Right kidney (tissue), 1 donor: ENCODE data around the gene DACT2.
"Not testable (repeated sequence)": the region's sequence is repeated elsewhere in the genome, so short reads cannot be mapped to it uniquely, and the experiment has no call there.

Experiments used
- DNase-seq: peaks from one replicate; pipeline ENCODE4 v3.0.0-alpha.2; 2016

DACT2 gene

DNA sequence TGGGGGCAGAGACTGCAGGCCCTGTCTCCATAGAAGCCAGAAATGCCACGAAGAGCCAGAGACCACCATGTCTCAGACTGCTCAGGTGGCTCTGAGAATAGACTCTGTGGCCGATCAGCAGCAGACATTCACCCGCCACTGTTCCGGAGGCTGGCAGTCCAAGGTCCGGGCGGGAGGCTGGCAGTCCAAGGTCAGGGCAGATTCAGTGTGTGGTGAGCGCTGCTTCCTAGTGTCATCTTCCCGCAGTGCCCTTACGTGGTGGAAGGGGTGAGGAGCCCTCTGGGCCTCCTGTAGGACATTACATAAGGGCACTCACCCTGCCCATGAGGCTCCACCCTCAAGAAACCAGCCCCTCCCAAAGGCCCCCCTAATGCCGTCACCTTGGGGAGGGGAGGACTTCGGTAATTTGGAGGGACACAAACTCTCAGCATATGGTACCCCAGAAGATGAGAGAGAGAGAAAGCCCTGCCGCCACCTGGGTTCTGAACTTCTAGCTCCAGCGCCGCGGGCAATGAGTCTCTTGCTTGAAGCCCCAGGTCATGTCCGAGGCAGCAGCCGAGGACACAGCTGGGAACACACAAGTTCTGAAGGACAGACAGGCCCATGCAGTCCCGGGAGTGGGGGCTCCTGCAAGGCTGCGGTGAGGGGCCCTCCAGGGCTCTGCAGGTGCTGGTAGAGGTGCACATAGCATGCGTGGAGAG lies 36.4 kb downstream of the DACT2 start:
- DNase-seq = no peak

DNA sequence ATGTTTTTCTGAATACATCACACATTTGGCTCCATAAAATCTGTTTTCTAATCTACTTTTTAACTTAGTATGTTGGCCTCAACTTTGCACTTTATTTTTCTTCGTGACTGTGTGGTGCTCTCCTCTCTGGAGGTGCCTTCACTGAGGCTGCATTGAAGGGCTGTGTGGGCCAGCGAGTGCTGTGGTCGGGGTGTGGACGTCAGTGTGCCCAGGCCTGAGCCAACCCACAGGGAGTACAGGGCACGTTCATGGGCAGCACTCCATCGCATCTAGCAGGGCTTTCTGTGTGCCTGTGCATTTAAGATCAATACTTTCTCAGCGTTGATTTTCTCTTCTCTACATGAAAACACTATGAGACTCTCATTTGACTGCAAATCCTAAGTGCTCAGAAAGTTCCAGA lies 37.8 kb downstream of the DACT2 start:
- no peak for DNase-seq

DNA sequence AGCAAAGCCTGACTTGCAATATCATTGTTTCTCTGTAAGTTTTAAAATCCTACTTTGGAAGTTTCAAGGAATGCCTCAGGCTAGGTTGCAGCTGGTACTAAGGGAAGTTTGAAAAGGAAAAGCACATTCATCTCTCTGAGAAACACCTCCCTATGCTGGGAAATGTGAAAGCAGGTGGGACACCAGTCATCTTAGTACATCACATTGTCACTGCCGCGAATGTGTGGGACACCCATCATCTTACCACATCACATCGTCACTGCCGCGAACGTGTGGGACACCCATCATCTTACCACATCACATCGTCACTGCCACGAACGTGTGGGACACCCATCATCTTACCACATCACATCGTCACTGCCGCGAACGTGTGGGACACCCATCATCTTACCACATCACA lies 38.3 kb downstream of the DACT2 start:
- DNase-seq = not testable (repeated sequence)

DNA sequence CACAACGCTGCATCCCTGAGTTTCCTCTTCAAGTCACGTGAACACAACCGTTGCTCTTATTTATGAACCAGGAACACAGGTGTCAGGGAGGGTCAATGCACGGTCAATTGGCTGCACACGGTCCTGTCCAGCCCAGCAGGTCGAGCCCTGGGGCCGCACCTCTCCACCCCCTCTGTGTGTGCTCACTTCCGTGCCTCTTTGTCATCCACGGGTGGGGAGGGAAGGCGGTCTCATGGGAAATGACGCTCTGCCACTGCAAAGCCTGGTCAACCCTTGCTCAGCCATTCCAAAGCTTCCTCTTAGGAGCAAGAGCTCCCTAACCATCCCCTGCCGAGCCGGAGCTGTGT lies 38.7 kb downstream of the DACT2 start:
- DNase-seq = no peak

DNA sequence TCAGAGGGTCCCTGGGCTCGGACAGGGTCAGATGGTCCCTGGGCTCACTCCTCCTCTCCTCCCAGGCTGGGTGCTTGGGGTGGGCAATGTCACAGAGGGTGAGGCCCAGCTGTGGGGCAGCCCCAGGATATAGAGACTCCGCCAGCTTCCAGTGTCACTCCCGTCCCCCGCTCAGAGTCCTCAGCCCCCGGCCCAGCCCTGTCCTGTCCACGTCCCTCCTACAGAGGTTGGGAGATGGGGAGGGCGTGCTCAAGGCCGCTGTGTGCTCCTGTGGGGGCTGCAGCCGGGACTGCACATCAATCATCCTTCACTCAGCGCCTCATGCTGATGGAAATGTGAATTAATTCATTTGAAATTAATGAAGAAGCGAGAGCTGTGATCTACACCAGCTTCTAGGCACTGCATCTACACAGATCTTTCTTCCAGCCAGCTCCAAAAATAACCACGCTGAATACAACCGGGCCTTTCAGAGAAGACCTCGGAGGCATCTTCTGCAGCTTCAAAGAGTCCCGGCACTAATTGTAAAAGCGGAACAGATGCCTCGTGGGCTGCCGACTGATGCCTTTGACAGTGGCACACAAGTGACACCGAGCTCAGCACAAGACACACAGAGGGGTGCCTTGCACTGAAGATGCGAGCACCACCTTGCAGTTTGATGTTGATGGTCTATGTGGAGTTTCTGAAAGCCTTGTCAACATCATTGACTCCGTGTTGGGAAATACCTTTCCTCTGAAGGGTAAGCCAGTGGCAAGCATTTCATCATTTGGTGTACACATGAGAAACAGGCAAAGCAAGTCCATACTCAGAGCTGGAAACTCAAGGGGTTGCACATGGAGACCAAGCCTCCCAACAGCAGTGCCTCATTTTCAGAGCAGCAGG lies 39.3 kb downstream of the DACT2 start:
- no peak for DNase-seq

DNA sequence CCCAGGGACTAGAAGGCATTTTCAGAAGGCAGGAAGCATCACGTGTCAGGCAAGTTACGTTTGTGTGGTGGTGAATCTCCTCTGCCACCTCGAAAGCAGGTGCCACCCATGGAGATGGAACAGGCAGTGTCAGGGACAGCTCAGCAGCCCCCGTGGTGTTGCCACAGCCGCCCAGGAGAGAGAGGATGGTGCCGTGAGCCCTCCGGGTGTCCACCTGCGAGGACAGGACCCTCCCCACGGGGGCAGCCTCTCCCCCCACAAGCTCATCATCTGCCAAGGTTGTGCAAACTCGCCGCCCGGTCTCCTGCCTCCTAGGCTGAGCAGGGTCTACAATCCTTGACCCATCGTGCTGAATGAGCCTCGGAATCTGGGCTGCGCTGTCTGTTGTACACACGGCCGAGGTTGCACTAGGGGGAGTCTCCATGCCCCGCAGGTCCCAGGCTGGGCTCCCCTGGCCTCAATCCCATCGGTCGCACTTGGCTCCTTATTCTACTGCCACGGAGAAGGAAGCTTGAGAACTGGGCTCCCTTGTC lies 40.1 kb downstream of the DACT2 start:
- no peak for DNase-seq

DNA sequence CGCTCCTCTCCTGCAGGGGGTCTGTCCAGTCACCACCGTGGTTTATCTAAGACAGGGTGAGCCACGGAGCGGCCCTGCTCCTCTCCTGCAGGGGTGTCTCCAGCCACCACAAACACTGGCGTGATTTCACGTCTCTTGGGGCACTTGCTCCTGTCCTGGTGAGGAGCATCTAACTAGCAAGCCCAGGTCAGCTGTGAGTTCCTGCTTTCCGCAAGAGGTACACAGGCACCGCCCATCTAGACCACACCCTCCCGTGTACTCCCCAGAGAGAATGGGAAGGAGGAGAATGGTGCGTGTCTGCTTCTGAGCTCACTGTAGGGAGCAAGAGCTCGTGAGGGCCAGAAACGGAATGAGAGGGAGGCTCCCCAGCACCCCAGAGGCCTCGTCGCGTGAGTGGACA lies 40.7 kb downstream of the DACT2 start:
- DNase-seq = no peak

DNA sequence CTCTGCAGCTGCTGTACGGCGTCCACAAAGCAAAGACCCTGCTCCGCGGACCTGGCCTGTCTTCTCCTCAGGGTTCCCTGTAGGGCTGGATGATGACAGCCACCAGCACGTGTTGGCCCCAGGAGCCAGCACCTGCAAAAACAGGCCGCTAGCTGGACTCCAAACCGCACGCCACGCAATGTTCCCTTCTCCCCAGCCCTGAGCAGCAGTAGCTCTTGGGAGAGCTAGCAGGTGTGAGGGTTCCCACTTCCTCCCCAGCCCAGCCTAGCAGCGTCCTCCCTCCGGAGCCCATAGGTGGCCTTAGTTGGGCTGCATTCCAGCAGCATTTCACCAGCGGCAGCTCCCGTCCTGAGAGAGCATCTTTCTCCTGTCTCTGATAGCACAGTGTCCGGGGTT lies 42.3 kb downstream of the DACT2 start:
- no peak for DNase-seq

DNA sequence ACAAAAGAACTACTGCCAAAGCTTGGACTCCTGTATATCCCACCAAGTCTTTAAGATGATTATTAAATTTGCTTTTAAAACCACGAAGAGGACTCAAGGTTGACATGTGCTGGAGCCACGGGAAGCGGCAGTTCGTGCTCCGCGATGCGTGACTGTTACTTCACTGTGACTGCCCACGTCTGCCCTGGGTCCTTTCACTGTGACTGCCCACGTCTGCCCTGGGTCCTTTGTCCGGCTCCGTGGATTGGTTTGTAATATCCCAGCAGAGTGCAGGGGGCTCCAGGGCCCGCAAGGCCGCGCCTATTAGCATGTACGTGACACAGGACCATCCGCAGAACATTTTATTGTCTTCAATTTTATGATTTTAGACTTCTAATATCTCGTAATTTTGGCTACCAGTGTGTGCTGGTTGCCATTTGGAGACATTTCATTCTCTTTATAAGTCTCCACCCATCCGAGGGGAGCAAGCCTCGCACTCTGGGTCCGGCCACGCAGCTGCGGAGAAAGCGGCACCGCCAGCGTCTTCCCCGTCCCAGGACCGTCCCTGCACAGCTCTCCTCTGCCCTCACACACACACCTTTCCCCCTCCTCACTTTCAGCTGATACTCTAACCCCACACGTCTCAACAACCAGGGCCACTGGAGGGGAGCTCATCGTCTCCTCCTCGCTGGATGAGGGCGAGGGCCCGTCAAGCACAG lies 42.9 kb downstream of the DACT2 start:
- DNase-seq = no peak

DNA sequence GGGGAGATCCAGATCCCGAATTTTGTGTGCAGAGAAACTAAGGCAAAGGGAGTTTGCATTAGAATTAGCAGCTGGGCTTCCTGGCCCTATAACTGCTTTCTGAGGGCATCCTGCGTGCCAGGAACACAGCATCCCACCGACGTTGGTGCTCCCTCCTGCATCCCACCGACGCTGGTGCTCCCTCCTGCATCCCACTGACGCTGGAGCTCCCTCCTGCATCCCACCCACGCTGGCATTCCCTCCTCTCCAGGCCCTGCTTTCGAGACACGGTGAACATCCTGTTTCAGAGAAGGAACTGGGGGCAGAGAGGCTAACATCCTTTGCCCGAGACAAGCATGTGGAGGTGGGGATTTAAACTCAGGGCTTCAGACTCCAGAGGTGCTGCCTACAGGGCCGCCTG lies 44.4 kb downstream of the DACT2 start:
- DNase-seq = no peak

DNA sequence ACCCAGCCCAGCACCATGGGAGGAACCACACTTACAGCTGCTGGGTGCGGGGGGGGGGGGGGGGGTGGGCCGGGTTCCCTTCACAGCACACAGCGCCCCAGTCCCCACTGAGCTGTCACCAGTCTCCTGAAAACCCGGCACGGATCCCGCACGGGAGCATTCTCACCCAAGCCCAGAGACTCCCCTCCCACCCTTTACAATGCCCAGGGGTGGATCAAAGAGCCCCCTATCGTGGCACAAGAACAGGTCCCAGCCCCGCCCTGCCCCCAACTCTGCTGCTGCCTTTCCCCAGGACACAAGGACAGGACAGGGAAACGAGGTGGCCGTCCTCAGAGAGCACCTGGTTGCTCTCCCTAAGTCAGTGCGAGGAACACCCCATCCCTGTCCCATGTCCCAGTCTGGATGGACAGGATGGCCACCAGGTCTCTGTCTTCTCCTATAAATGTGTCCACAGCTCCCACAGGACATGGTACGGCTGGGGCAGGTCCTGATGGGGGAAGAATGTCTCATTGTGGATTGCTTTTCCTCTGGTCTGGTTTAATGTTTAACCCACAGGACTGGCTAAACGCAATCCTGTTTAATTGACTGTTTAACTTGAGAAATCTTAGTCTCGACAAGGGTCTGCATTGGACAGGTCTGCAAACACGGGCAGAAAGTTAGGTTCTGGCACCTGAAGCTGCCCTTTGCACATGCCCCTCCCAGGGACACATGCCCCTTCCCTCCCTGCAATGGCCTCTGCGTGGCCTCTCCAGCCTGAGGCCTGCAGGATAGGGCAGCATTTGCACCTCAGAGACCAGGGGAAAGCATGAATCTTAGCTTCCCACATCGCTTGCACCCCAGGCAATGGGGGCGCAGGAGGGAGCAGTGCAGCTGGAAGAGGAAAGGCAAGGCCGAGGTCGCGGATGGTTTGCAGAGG lies 45.3 kb downstream of the DACT2 start:
- peak; percentile 76 for DNase-seq

DNA sequence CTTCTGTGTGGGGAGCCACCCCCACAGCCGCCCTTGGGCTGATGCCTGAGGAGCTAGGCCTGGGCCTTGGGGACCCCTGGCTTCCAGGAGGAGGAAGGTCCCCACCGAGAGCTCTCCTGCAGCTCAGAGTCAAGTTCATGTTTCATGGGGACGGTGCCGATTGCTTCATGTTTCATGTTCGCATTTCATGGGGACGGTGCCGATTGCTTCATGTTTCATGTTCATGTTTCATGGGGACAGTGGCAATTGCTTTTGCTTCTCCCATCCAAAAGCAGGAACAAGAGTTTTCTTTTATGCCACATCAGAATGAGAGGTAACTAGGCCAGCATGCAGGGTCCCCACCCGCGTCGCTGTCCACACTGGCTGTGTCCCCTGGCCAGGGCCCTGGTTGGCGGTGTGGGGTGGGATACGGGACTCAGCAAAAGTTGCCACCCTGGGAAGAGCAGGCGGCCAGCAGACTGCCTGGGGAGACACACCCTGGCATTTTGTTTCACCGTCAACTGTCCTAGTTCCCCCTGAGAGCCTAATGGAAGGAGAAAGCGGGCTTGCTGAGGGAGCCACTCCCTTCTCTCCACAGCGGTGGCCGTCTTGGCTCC lies 46.0 kb downstream of the DACT2 start:
- DNase-seq = peak; percentile 56

DNA sequence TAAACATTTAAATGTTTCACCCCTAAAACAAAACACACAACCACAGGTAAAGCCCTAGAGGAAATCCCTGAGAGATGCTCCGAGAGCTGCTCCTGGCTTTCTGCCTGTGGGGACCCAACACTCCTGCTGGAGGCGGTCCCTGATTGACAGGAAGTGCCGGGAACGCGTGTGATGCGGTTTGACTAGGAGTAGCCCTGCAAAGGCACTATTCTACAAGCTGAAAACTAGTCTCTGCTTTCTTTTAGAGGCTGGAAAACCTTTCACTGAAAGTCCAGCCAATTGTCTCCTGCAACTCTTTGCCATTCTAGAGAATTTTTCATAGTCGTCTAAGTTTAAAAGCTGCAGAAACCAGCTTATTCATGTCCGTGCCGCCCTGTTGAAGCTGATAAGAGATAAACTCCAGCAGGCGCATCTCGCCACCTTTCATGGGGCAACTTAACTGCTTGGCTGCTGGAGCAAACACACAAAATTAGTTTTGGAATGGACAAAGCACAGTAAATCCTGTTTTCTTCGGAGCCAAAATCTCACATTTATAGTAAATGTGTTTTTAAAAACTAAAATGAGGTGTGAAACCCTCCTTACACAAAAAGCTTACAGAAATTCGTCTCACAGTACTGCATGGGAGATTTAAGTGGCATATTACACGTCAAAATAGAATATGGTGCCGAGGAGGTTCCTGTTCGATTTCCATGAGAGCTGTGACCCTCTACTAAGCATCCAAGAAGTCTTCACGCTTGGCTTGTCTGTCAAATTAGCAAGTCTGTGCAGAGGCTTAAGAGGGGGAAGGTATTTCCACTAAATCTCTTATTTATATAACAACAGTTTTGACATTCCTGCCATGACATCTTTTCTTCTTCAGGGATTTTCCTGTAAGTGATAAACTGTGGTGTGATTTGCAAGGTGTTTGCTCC lies 46.9 kb downstream of the DACT2 start:
- DNase-seq = no peak

DNA sequence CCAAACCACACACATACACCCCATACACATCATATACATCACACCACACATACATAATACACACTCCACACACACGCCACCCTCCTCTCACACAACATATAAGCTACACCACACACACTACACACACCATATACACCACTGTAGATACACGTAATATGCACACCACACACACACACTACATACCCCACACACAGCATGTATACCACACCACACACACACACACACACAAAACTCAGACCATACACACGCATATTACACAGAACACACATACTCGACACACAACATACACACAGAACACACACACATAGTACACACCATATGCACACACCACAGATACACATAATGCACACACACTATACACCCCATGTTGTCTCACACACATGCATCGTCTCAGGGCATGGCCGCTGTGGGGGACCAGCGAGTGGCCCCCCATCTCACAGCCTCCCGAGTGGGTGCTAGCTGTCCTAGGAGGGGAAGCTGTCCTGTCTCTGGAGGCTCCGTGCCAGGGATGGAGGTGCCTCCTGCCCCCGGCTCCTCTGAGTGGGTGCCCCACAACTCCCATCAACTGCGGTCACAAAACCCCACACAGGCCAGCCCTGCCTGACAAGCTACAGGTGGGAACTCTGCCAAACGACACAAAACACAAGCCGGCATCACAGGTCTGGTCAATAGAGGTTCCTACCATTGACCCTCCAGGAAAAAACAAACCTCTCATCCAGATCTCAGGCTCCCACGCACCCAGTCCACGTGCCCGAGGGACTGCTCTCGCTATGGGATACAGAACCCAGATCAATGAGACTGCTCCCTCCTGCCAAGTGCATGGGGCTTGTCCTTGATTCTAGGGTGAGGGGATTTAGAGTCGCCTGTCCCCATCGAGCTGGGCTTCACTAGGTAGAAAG lies 49.1 kb downstream of the DACT2 start:
- DNase-seq = no peak

DNA sequence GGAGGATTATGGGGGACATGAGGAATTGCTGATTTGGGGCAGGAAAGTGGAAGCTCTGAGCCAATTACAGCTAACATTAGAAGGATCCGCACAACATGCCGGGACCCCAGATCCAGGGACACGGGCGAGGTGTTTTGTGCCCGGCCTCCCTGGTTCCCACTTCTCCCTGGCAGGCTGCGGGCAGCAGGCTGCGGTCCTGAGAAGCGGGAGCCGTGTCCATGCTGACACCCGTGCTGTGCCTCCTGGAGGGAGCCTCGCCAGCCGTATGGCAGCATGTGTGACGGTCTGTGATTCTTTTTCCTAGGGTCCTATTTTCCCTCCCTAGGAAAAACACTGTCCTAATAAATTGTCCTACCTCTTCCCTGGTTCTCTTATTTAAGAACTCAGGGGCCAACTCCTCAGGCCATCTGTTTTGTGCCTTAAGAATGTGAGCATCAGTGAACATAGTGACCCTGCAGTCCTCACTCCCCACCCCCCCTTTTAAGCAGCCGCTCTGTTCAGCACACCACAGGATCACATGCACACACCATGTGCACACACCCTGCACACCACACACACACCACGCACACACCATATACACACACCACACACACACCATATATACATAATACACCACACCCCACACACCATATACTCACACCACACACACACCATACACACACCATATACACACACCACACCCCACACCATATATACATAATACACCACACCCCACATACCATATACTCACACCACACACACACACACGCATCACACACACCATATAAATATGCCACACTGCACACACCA lies 49.9 kb downstream of the DACT2 start:
- no peak for DNase-seq

DNA sequence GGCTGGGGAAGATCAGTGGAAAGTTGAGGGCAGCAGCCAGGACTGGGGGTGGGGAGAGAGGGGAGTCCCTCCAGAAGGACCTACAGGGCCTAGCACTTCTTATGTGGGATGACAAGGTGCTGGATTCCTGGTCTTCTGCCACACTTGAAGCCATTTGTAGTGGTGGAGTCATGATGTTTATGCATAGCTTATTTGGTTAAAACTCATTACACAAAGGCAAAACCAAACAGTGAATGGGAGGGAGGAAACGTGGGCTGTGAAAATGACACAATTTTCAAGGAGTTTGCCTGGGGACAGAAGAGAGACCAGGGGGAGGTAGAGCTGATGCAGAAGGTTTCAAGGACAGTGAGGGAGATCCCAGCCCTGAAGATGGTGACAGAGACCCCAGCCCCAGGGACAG lies 50.8 kb downstream of the DACT2 start:
- no peak for DNase-seq

DNA sequence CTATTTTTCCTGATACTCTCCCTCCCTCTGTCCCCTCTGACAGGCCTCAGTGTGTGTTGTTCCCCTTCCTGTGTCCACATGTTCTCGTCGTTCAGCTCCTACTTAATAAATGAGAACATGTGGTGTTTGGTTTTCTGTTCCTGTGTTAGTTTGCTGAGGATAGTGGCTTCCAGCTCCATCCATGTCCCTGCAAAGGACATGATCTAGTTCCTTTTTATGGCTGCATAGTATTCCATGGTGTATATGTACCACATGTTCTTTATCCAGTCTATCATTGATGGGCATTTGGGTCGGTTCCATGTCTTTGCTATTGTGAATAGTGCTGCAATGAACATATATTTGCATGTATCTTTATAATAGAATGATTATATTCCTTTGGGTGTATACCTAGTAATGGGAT lies 51.8 kb downstream of the DACT2 start:
- DNase-seq = not testable (repeated sequence)
